ENCODE results near the gene TRIM58.

Gene TRIM58

DNA sequence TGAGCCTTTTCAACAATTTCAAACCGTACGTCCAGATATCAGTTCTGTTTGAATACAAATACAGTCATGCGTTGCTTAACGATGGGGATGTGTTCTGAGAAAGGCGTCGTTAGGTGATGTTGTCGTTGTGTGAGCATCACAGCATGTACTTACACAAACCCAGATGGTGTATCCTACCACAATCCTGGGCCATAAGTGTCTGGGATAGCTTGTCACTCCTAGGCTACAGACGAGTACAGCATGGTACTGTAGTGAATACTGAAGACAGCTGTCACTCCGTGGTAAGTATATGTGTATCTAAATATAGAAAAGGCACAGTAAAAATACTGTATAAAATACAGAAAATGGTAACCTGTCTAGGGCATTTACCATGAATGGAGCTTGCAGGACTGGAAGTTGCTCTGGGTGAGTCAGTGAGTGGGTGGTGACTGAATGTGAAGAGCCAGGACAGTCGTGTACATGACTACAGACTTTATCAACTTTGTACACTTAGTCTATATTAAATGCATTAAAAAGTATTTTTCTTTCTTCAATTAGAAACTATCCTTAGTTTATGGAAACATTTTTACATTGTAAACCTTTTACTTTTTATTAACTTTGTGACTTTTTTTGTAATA, 27.9 kb downstream of the TRIM58 start:
- no peak for DNase-seq

DNA sequence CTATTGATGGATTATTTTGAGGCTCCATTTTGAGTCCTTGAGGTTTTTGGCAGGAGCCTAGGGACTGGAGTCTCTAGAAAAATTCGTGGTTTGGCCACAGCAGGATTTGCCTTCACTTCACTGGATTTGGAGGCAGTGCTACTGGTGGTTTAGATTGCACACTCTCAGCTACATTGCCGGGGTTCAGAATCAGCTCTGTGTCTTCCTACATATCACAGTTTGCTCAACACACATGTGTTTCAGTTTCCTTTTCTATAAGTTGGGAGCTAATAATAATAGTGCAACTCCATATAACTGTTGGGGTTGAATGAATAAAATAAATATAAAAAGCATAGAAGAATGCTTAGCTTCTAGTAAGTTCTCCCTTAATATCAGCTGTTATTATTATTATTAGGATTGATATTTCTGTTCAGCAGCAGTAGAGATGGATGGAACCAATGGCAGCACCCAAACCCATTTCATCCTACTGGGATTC, 38.2 kb downstream of the TRIM58 start, which contains the start of gene OR2W3:
Gene OR2W3 (plus strand): TSS at position 425 of the 475 bp plus-strand sequence. CDS start 0 bp downstream, at position 425.
- no peak for DNase-seq

DNA sequence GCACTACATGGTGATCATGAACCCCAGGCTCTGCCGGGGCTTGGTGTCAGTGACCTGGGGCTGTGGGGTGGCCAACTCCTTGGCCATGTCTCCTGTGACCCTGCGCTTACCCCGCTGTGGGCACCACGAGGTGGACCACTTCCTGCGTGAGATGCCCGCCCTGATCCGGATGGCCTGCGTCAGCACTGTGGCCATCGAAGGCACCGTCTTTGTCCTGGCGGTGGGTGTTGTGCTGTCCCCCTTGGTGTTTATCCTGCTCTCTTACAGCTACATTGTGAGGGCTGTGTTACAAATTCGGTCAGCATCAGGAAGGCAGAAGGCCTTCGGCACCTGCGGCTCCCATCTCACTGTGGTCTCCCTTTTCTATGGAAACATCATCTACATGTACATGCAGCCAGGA, 39.0 kb downstream of the TRIM58 start:
- DNase-seq, result no peak

DNA sequence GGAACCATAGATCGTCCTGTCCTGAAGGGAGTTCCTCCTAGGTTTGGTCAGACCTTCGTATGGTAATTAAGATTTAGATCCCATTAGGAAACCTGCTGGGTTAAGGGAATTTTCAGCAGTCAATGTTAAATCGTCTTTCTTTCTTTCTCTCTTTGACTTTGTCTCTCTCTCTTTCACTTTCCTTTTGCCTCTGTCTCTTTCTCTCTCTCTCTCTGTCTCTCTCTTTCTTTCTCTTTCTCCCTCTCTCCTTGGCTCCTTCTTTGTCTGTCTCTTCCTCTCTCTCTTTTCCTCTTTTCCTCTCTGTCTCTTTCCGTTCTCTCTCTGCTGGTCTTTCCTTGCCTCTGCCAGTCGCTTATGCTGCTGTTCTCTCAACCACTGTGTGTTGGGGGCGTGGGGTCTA, 47.1 kb downstream of the TRIM58 start:
- DNase-seq, result no peak

DNA sequence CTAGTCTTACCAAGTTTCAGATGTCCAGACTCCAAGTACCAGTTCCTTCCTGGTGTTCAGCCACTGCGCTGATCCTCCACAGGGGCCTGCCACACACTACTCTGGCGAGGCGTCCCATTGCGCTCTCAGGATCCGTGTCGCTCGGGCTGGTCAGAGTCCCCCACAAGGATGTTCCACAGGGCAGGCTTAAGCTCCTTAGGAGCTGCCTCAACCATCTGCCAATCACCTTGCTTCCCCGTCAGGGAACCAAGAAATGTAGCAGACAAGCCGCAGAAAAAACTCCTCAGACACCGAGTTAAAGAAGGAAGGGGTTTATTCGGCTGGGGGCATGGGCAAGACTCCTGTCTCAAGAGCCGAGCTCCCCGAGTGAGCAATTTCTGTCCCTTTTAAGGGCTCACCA, 48.2 kb downstream of the TRIM58 start:
- no peak for DNase-seq

DNA sequence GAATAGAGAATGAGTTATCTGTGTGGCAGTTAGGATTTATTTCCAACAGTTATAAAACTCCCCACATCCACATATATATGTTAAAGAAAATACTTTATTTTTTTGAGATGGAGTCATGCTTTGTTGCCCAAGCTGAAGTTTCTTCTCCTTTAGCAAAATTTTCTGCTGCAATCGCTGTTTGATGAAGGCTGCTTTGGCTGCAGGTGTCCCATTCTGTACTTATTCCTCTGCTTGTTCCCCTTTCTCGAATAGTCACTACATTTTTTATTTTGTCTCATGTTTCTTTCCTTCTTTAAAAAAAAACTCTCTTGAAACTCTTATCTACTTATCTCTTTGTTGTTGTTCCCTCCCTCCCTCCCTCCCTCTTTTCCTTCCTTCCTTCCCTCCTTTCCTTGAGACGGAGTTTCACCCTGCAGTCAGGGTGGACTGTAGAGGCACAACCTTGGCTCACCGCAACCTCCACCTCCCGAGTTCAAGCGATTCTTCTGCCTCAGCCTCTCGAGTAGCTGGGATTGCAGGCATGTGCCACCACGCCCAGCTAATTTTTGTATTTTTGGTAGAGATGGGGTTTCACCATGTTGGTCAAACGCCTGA, 49.0 kb downstream of the TRIM58 start:
- no peak for DNase-seq

DNA sequence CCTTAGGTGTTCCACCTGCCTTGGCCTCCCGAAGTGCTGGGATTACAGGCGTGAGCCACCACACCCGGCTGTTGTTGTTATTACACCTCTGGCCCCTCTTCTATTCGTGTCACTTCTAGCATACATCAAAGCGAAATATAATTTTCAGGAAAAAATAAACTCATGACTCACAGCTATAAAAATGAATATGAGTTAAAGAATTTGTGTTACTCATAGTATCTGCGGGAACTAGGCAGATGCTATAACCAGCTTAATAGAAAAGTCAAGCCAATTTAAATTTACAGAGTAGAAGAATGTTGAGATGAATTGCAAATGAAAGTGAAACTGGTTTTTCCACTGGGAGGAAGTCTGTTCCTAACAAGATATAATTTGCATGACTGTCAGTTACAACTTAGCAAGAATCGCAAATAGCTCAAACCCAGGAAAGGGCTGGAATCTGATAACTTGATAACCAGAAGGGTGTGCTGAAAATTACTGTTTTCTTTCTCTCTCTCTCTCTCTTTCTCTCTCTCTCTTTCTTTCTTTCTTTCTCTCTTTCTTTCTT, 49.6 kb downstream of the TRIM58 start:
- DNase-seq, result no peak

DNA sequence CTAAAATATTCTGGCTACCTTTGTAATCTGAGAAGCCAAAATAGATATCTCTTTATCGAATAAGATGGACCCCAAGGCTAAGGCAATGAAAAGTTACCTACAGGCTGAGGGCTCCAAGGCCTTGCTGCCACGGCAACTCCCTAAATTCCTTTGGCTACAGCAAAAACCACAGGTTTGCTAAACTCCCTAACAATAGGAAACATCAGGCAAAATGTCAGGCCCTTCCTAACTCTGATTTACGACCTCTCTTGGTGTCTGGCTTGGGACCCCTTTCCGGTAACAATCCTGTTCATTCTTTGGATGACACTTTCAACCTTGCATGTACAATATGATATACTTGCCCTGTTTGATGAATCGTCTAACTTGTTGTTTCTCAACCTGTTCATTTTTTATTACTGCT, 51.8 kb downstream of the TRIM58 start:
- DNase-seq, result no peak

DNA sequence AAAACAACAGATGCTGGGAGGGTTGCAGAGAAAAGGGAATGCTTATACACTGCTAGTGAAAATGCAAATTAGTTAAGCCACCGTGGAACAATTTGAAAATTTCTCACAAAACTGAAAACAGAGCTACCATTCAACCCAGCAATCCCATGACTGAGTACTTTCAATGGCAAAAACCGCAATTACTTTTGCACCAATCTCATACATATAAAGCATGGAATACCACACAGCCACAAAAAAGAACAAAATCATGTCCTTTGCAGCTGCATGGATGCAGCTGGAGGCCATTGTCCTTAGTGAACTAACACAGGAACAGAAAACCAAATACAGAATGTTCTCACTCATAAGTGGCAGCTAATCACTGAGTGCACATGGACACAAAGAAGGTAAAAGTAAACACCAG, 56.8 kb downstream of the TRIM58 start:
- no peak for DNase-seq

DNA sequence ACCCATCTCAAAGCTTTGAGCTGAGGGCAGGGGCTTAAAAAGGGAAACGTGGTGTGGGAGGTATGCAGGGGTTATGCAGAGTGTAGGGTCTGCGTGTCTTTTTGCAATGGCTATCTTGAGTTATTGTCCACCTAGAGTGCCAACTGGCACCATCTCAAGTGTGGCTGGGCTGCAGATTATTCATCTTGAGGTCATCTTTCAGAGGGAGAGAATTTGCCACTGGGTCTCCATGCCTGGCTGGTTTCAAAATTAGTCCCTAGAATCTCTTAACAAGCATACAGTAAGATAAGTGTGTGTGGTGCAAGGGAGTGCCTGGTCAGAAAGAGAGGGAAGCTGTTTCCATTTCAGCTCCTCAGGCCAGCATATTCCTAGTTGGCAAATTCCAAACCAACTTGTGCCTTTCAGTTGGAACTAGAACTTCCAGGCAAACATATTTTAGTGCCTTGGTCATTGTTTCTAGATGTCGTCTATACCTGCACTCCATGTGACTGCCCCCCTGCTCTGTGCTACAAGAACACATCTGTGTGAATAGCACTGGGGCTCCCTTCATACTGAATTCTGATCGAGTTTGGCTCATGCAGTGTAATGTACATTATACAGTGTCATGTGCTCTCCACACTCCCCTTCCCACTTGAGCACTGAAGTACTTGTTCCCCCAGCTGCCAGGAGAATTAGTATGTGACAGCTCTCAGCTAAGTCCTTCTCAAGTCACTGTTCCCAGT, 58.1 kb downstream of the TRIM58 start:
- no peak for DNase-seq

DNA sequence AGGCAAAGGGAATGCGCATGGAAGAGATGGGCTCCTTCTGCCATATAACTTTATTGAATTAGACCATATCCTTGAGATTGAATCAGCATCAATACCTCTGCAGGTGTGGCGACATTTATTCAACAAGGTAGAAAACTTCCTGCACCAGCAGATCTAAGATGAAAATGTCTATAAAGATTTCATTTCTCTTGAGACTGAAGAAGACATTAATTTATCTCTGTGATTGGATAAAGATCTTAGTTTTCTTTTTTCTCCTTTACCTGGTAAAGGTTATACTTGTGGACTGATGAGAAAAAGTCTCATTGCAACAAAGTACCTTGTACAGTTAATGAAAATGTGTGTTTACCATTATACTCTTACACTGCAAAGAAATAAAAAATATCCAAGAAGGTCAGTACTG, 63.0 kb downstream of the TRIM58 start, which contains the start of gene OR2T8:
Gene OR2T8 (plus strand): TSS at position 301 of the 400 bp plus-strand sequence. CDS start 766 bp downstream, outside the sequence.
- no peak for DNase-seq

DNA sequence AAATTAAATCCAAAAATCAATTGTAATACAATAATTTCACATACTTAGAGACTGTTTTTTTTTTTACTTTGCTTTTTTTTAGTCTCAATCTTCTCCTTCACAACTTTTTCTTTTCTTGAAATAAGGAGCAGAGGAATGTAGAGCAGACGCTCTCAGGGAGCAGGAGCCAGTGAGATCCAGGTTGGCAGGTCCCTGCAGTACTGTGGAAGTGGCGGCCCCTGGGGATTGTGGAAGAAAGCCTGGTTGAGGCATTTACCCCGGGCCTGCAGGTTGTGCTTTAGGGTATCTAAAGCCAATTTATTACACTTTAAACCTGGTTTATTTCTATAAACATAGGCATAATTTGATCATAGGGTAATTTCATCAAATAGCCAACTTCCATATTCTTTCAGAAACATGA, 67.0 kb downstream of the TRIM58 start:
- DNase-seq, result no peak

DNA sequence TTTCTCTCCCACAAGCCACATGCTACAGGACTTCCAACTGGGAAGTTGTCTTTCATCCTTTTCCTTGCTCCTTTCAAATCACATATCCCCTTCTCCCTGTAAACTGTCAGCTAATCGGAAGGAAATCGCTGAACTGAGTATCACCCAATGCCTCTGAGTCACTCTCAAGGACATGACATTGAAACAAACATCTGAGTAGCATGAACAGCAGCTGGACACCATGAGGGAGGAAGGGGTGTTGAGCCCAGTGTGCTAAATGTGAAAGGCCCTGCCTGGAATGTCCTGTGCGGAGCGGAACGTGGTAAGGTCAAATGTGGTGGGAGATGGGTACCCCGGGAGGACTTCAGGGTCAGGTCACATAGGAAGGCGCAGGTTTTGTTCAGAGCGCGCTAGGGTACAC, 67.9 kb downstream of the TRIM58 start, which contains the start of gene OR2AJ1:
Gene OR2AJ1 (plus strand): TSS at position 22 of the 400 bp plus-strand sequence. CDS start 8,880 bp downstream, outside the sequence.
- no peak for DNase-seq
